GM21526 (cell line): ENCODE data around the gene HNRNPA3.

Experiments used
- ATAC-seq: cut with Tn5 transposase; IDR thresholded peaks from one replicate; pipeline ENCODE4 v1.9.1; 2021; ENCODE audit warnings: moderate library complexity; ENCODE audit not compliant: unreplicated experiment, low FRiP score

Gene HNRNPA3

GRCh38 chr2:177268187-177268871 lies 55.7 kb downstream of the HNRNPA3 start:
- ATAC-seq, result no peak

DNA sequence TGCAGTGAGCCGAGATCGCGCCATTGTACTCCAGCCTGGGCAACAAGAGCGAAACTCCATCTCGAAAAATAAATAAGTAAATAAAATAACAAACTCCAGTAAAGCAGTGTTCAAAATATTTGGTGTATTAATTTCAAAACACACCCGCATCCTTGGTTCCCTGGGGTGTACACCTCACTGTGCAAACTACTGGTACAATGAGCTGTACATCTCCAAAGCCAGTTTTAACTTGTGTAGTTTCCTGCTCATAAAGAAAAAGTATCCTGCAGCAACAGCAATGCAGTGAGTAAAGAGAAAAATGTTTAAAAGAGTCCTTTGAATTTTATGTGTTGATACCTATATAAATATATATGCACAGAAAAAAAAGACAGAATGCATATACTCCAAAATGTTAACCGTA lies 56.3 kb downstream of the HNRNPA3 start:
- no peak for ATAC-seq

GRCh38 chr2:177270531-177270930 lies 57.9 kb downstream of the HNRNPA3 start:
- ATAC-seq, result no peak

DNA sequence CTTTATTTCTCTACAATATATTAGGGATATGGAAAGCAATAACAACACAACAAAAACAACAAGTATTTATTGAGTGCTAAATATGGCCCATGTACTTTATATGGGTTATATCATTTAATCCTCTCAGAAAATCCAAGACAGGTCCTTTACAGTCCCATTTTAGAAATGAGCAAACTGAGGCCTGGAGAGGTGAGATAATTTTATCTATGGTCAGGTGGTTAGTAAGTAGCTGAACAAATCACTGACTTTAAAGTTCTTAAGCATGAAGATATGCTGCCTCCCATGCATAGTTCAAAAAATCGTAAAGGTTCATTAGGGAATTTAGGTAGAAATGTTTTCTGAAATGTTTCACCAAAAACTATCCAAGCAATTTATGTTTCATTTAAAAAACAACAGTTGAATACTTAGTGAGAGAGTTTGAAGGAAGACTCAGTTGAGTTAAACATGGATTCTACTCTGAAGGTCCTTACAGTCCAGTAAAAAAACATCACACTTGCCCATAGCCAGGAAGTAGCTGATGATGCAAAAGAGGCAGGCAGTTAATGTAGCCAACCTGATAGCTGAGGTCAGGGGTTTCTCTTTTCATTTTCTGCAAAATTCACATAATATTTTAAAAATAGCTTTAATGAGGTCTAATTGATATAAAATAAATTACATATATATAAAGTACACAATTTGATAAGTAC lies 59.5 kb downstream of the HNRNPA3 start:
- no peak for ATAC-seq

DNA sequence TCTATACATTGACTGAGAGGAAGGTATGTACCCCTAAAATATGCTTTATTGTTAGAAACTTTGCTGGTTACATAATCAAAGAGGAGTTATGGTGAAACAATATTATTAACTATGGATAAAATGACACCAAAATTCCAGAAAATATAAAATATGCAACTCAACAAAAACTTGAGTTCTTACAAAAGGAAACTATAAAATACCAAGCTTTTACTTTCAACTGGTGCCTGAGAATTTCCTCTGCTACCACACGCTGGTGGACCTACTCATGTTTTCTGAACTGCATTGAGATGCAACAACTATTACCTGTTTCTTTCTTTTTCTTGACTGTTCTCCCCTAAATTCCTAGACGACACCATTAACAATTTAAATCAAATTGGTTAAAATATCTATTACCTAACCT lies 60.2 kb downstream of the HNRNPA3 start:
- no peak for ATAC-seq

DNA sequence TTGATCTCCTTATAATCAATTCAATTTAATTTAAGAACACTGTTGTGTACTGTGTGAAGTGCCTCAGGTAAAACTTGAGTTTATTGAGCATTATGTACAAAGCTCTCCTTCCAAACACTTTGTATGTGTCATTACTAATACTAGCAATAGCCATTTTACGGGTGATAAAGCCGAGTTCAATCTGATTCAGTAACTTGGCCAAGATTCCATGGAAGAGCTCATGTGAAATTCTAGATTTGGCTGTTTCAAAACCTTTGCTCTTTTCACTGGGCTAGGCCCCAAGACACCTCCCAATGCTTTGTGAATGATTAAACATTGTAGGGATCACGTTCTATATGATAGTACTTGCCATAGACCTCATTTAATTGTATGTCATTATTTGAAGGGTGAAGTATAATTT lies 60.8 kb downstream of the HNRNPA3 start:
- no peak for ATAC-seq
